HepG2 (cell line): ENCODE results near the gene MRPL14. TPM values are rescaled to one million over a fixed set of nuclear protein-coding genes. Genes with fewer than 3 reads are reported as not detected.

Experiments used
- ADNP ChIP-seq: sonication (generic); formaldehyde crosslinking; IDR thresholded peaks from 2 replicates; pipeline ENCODE4 v1.4.0; 2020; ENCODE audit warnings: missing genetic modification reagents
- FOXK1 ChIP-seq: sonication (generic); formaldehyde crosslinking; IDR thresholded peaks from 2 replicates; pipeline ENCODE4 v1.4.0; 2020; ENCODE audit warnings: low read depth, missing genetic modification reagents, borderline replicate concordance
- HOXA3 ChIP-seq: sonication (generic); formaldehyde crosslinking; IDR thresholded peaks from 2 replicates; pipeline ENCODE4 v1.5.0; 2020; ENCODE audit warnings: missing genetic modification reagents
- HOXA5 ChIP-seq: sonication (generic); formaldehyde crosslinking; IDR thresholded peaks from 2 replicates; pipeline ENCODE4 v1.4.0; 2020; ENCODE audit warnings: missing genetic modification reagents
- JUN ChIP-seq: sonication (generic); formaldehyde crosslinking; IDR thresholded peaks from 2 replicates; pipeline ENCODE4 v1.4.0; 2020; ENCODE audit warnings: mild to moderate bottlenecking, missing genetic modification reagents
- MNT ChIP-seq: fragments of 450-650 bp; IDR thresholded peaks from 2 replicates; pipeline ENCODE4 v1.6.1; 2016
- NCOA1 ChIP-seq: sonication (generic); formaldehyde crosslinking; IDR thresholded peaks from 2 replicates; pipeline ENCODE4 v1.9.0; 2021; ENCODE audit warnings: missing genetic modification reagents
- PPARG ChIP-seq: conservative IDR thresholded peaks from 2 replicates; pipeline ENCODE4 v1.6.1; 2016; ENCODE audit warnings: missing biosample characterization, missing genetic modification reagents
- SRSF1 ChIP-seq: fragments of 200-400 bp; formaldehyde crosslinking; optimal IDR thresholded peaks from 2 replicates; pipeline ENCODE3; 2017; ENCODE audit warnings: mild to moderate bottlenecking, low read depth, low read length, moderate library complexity
- TBP ChIP-seq: sonication (generic); formaldehyde crosslinking; IDR thresholded peaks from 2 replicates; pipeline ENCODE4 v1.5.0; 2020; ENCODE audit warnings: missing genetic modification reagents
- TOPORS ChIP-seq: sonication (generic); formaldehyde crosslinking; IDR thresholded peaks from 2 replicates; pipeline ENCODE4 v1.8.0; 2023; ENCODE audit warnings: mild to moderate bottlenecking, missing genetic modification reagents
- YEATS4 ChIP-seq: sonication (generic); formaldehyde crosslinking; IDR thresholded peaks from 2 replicates; pipeline ENCODE4 v1.4.0; 2020; ENCODE audit warnings: missing genetic modification reagents, borderline replicate concordance
- ZBTB20 ChIP-seq: sonication (generic); formaldehyde crosslinking; IDR thresholded peaks from 2 replicates; pipeline ENCODE4 v1.8.1; 2023; ENCODE audit warnings: missing genetic modification reagents, low read depth, mild to moderate bottlenecking, borderline replicate concordance
- ZEB1 ChIP-seq: IDR thresholded peaks from 2 replicates; pipeline ENCODE4 v1.6.1; 2012; ENCODE audit warnings: mild to moderate bottlenecking, low read depth, inconsistent platforms; ENCODE audit not compliant: insufficient replicate concordance
- ZNF17 ChIP-seq: sonication (generic); formaldehyde crosslinking; IDR thresholded peaks from 2 replicates; pipeline ENCODE4 v1.5.0; 2020; ENCODE audit warnings: mild to moderate bottlenecking, missing genetic modification reagents
- ZNF556 ChIP-seq: sonication (generic); formaldehyde crosslinking; IDR thresholded peaks from 2 replicates; pipeline ENCODE4 v1.4.0; 2020; ENCODE audit warnings: mild to moderate bottlenecking, missing genetic modification reagents, borderline replicate concordance
- ZNF850 ChIP-seq: sonication (generic); formaldehyde crosslinking; conservative IDR thresholded peaks from 2 replicates; pipeline ENCODE4 v1.9.0; 2021; ENCODE audit warnings: mild to moderate bottlenecking, missing genetic modification reagents
- polyA plus RNA-seq, 8 experiments: library from polyadenylated mRNA; depleted of rRNA in 3 of 8; stranded (reverse) in 7 of 8; unstranded in 1 of 8; fragments of >200 nt; fragmentation: Illumina TruSeq in 4 of 8; extraction: Trizol in 4 of 8; gene quantifications; 2 replicates each; pipeline versions ENCODE4 v1.2.1 to v1.2.3, GENCODE V29; 2011 to 2016; ENCODE audit warnings: low read depth in 4 of 8, missing spikeins in 1 of 8, mixed read lengths in 1 of 8; ENCODE audit not compliant: insufficient read depth in 1 of 8
- total RNA-seq, 5 experiments: library from RNA; depleted of rRNA; stranded (reverse); fragments of >200 nt; fragmentation: Illumina TruSeq; extraction: Trizol; gene quantifications; 2 replicates each; pipeline ENCODE4 v1.2.3, GENCODE V29; 2016; ENCODE audit warnings: low read depth in 1 of 5
- TF ChIP-seq, protein P1 (sequence below): IDR thresholded peaks from 2 replicates; pipeline ENCODE4 v1.6.1; 2016; ENCODE audit warnings: low read depth, borderline replicate concordance
- TF ChIP-seq, protein P2 (sequence below): sonication (generic); formaldehyde crosslinking; IDR thresholded peaks from 2 replicates; pipeline ENCODE4 v1.5.1; 2020; ENCODE audit warnings: mild to moderate bottlenecking, moderate library complexity, missing genetic modification reagents
- TF ChIP-seq, protein P3 (sequence below): IDR thresholded peaks from 2 replicates; pipeline ENCODE4 v1.6.1; 2016; ENCODE audit warnings: missing genetic modification reagents, missing compliant biosample characterization
- TF ChIP-seq, protein P4 (sequence below): sonication (generic); formaldehyde crosslinking; IDR thresholded peaks from 2 replicates; pipeline ENCODE4 v1.5.0; 2020; ENCODE audit warnings: mild to moderate bottlenecking, missing genetic modification reagents, borderline replicate concordance

MRPL14 gene
- total and polyA plus RNA-seq, 2 of the 13 experiments (the other 11 are each of a cell fraction or from before 2014, with no cell fraction given), result 157 to 178 TPM

DNA sequence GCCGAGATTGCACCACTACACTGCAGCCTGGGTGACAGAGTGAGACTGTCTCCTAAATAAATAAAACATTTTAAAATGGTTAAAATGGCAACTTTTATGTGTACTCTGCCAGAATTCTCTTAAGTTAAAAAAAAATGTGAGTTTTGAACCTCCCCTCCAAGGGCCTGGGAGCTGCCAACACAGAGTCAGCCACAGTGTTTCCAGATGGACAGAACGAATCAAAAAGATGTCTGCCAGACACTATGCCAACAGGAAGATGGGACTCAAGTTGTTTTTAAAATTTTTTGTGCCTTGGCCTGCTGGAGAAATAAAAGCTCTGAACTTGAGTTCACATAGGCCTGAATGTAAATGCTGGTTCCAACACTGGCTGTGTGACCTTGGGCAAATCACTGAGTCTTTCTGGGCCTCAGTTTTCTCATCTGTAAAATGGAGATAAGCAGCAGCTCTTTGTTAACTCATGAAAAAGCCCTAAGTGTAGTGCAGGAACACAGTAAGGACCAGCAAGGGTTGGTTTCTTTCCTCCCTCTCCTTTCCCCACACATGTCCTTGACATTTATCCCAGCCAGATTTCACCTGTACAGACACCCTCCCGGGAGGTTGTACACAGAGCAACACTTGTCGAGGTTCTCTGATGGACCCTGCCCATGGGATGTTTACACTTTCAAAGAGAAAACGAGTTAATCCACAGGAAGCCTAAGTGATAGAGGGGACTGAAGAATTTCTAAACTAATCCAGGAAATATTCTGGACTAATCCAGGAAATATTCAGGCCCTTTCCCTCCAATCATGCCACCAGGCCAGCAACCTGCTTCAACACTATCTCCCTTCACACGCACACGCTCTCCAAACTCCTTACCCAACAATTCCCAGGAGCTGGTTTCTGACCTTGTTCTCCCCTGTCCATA, 35.0 kb downstream of the MRPL14 start (continued):
- TF ChIP-seq ZNF556 (CRISPR knock-in tag) (peak; percentile 41; the same call in 1 of the 2 replicates), ZNF17 (CRISPR knock-in tag) (peak; percentile 56; the same call in 1 of the 2 replicates), ZEB1 (peak; percentile 74), YEATS4 (peak; percentile 62), JUN (0 out of 2 replicates have a peak, but pooled peaks have one; percentile 32), ZNF850 (CRISPR knock-in tag) (0 out of 2 replicates have a peak, but pooled peaks have one; percentile 45), SRSF1 (no peak), ADNP (CRISPR knock-in tag) (peak; percentile 98), NCOA1 (CRISPR knock-in tag) (no peak), TOPORS (CRISPR knock-in tag) (no peak; the same call in 1 of the 2 replicates), HOXA3 (CRISPR knock-in tag) (peak; percentile 74), HOXA5 (CRISPR knock-in tag) (peak; percentile 54; the same call in 1 of the 2 replicates), ZBTB20 (peak; percentile 91; the same call in 1 of the 2 replicates), FOXK1 (CRISPR knock-in tag) (peak; percentile 91), PPARG (CRISPR knock-in tag) (peak; percentile 99), TBP (no peak), MNT (no peak)
- TF ChIP-seq, protein P1, sequence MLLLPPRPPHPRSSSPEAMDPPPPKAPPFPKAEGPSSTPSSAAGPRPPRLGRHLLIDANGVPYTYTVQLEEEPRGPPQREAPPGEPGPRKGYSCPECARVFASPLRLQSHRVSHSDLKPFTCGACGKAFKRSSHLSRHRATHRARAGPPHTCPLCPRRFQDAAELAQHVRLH (CRISPR knock-in tag), result 0 out of 2 replicates have a peak, but pooled peaks have one; percentile 93
- TF ChIP-seq, protein P2, sequence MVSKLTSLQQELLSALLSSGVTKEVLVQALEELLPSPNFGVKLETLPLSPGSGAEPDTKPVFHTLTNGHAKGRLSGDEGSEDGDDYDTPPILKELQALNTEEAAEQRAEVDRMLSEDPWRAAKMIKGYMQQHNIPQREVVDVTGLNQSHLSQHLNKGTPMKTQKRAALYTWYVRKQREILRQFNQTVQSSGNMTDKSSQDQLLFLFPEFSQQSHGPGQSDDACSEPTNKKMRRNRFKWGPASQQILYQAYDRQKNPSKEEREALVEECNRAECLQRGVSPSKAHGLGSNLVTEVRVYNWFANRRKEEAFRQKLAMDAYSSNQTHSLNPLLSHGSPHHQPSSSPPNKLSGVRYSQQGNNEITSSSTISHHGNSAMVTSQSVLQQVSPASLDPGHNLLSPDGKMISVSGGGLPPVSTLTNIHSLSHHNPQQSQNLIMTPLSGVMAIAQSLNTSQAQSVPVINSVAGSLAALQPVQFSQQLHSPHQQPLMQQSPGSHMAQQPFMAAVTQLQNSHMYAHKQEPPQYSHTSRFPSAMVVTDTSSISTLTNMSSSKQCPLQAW (CRISPR knock-in tag), result peak; percentile 98
- TF ChIP-seq, protein P3, sequence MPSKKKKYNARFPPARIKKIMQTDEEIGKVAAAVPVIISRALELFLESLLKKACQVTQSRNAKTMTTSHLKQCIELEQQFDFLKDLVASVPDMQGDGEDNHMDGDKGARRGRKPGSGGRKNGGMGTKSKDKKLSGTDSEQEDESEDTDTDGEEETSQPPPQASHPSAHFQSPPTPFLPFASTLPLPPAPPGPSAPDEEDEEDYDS, result peak; percentile 51; the same call in 1 of the 2 replicates
- TF ChIP-seq, protein P4, sequence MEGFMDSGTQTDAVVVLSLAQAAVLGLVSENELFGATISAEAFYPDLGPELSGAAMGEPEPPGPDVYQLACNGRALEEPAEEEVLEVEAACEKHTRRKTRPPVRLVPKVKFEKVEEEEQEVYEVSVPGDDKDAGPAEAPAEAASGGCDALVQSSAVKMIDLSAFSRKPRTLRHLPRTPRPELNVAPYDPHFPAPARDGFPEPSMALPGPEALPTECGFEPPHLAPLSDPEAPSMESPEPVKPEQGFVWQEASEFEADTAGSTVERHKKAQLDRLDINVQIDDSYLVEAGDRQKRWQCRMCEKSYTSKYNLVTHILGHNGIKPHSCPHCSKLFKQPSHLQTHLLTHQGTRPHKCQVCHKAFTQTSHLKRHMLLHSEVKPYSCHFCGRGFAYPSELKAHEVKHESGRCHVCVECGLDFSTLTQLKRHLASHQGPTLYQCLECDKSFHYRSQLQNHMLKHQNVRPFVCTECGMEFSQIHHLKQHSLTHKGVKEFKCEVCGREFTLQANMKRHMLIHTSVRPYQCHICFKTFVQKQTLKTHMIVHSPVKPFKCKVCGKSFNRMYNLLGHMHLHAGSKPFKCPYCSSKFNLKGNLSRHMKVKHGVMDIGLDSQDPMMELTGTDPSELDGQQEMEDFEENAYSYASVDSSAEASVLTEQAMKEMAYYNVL (CRISPR knock-in tag), result peak; percentile 94
